AG04450 (cell line): ENCODE data around the gene PDE3A. TPM values are rescaled to one million over a fixed set of nuclear protein-coding genes. Genes with fewer than 3 reads are reported as not detected.

ENCODE experiments used
- CTCF ChIA-PET: fragments of 300-600, 350-600 bp; formaldehyde crosslinking; extraction: SDS; loops from one replicate; lab custom pipeline; 2022; ENCODE audit warnings: antibody characterized with exemption, inconsistent platforms; lab: Charles Lee
- POLR2A ChIA-PET: fragments of 350-600 bp; formaldehyde crosslinking; extraction: SDS; loops from one replicate; lab custom pipeline; 2021; ENCODE audit warnings: antibody characterized with exemption, inconsistent platforms; lab: Yijun Ruan, JAX
- DNase-seq: peaks from one replicate; pipeline ENCODE4 v3.0.0-alpha.2; 2011; ENCODE audit warnings: low read depth, low spot score
- H3K27ac ChIP-seq: one replicate; pipeline ENCODE4 v1.5.1; 2012; ENCODE audit warnings: low read depth, low read length, control low read depth
- H3K27me3 ChIP-seq: one replicate; pipeline ENCODE4 v1.6.0; 2012; ENCODE audit warnings: low read length; ENCODE audit not compliant: control insufficient read depth, insufficient read depth
- H3K4me3 ChIP-seq: 2 replicates; pipeline ENCODE4 v1.5.1; 2011; ENCODE audit warnings: mild to moderate bottlenecking, low read depth, low read length, control low read depth
- H3K9me3 ChIP-seq: 2 replicates; pipeline ENCODE4 v1.5.1; 2012; ENCODE audit warnings: low read length; ENCODE audit not compliant: control insufficient read depth, insufficient read depth
- CTCF ChIP-seq: IDR thresholded peaks from 2 replicates; pipeline ENCODE4 v1.5.1; 2011; ENCODE audit warnings: low read depth, low read length, control low read depth, inconsistent platforms
- polyA plus RNA-seq: library from polyadenylated mRNA; depleted of rRNA; stranded (reverse); fragments of >200 nt; gene quantifications from 2 replicates; pipeline ENCODE4 v1.2.3, GENCODE V29; 2011

Gene PDE3A
- polyA plus RNA-seq, 1 experiment = 0.10 TPM

GRCh38 chr12:20403230-20403629 lies 34.9 kb downstream of the PDE3A start:
- TF ChIP-seq CTCF = no peak
- no peak overlapping the region for H3K4me3 ChIP-seq
- ChIA-PET POLR2A (no interaction called here), CTCF (no interaction called here)
- no peak overlapping the region for H3K27ac ChIP-seq
- H3K9me3 ChIP-seq = no peaks in the 10 kb centered on the region
- no peaks in the 10 kb centered on the region for H3K27me3 ChIP-seq
- no peak for DNase-seq

GRCh38 chr12:20404576-20405346 lies 36.4 kb downstream of the PDE3A start:
- H3K27ac ChIP-seq = no peak overlapping the region
- ChIA-PET POLR2A (no interaction called here), CTCF (interaction anchor here (0.6 kb wide), 1 partner anchor 35 kb away, joined by 4 read pairs; no protein-coding TSS in a partner anchor)
- H3K4me3 ChIP-seq = no peak overlapping the region
- H3K9me3 ChIP-seq = no peaks in the 10 kb centered on the region
- DNase-seq = no peak
- no peak for TF ChIP-seq CTCF
- H3K27me3 ChIP-seq = no peaks in the 10 kb centered on the region

DNA sequence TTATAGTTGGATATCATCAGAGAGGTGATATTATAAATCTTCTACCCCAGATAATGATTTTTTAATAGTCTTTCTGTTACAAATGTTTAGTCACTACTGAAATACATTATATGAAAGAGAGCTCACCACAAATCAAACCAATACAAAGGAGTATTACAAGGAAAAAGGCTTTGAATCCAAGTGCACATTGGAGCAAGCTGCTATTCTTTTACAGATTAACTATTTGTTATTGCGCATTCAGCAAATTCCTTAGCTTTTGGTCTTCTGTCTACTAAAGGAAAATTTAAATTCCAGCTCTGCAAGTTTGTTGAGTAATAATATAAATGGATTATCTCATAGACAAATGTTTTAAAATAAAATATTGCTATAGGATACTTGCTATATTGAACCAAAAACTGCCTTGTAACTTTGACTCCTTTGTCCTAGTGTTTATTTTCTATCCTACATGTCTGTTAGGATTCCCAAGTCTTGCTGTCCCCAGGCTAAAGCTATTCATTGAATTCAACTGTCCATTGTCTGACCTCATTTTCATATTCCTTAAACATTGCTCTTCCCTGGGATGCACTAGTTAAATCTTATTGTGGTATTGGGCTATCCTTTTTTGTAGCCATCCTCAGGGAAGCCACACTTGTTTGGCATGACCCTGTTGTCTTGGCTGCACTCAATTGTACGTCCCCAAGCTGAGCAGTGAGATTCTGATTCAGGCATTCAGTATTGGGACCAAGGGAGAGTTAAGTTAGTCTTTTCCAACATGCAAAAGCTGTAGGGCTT lies 41.5 kb downstream of the PDE3A start:
- H3K27me3 ChIP-seq = no peaks in the 10 kb centered on the region
- no peak overlapping the region for H3K27ac ChIP-seq
- no peak overlapping the region for H3K4me3 ChIP-seq
- no peak for TF ChIP-seq CTCF
- no peaks in the 10 kb centered on the region for H3K9me3 ChIP-seq
- POLR2A ChIA-PET = no interaction called here
- DNase-seq = no peak
- CTCF ChIA-PET = no interaction called here

GRCh38 chr12:20410734-20411133 lies 42.4 kb downstream of the PDE3A start:
- CTCF ChIA-PET = no interaction called here

More at GRCh38 chr12:20410734-20411133, 42.4 kb downstream of the PDE3A start:
- TF ChIP-seq CTCF = no peak
- POLR2A ChIA-PET = no interaction called here
- H3K27ac ChIP-seq = no peak overlapping the region
- no peak for DNase-seq
- H3K27me3 ChIP-seq = no peaks in the 10 kb centered on the region
- no peaks in the 10 kb centered on the region for H3K9me3 ChIP-seq
- H3K4me3 ChIP-seq = no peak overlapping the region
